HG03571 (cell line): ENCODE measurements around the gene RTN4RL1.

Experiments used
- ATAC-seq: cut with Tn5 transposase; IDR thresholded peaks from one replicate; pipeline ENCODE4 v1.9.1; 2021; ENCODE audit not compliant: unreplicated experiment

Gene RTN4RL1

DNA sequence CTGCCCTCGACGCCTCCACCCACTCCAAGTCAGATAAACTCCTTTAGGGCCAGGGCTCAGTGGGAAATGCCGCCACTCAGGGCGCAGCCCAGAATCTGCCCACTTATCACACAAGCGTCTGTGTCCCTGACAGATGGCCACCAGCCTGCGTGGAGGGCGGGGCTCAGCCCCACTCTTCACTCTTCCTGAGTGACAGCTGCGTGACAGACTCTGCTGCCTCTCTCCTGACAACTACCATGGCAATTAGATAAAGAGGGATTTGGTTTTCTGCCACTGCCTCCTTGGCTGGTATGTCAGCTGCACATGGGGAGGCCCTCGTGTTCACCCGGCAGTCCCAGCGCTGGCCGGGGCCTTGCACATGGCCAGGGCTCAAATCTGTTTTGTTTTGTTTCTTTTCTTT is 96.2 kb downstream of the RTN4RL1 start:
- no peak for ATAC-seq

DNA sequence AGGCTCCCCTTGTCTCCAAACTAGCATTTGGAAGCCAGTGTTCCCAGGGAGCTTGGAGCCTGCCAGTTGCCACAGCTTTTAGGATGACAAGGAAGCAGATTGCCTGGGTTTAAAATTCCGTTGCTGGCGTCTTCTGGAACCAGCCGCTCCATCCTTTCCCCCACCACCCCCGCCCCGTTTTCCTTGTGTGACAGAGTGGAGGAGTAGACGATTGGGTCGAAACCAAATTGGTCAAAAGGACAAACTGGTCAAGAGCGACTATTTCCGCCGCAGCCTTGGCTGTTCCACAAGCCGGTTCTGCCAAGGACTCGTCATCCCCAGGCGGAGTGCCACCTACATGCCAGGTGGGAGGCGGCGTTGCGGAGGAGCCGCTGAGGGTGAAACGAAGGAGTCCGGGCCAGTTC is 104.2 kb downstream of the RTN4RL1 start:
- ATAC-seq: no peak

GRCh38 chr17:1919201-1919600 is 105.9 kb downstream of the RTN4RL1 start:
- no peak for ATAC-seq

GRCh38 chr17:1918346-1919162 is 106.6 kb downstream of the RTN4RL1 start:
- no peak for ATAC-seq

- no peak for ATAC-seq
Observed at GRCh38 chr17:1916963-1917715, 108.0 kb downstream of the RTN4RL1 start.

DNA sequence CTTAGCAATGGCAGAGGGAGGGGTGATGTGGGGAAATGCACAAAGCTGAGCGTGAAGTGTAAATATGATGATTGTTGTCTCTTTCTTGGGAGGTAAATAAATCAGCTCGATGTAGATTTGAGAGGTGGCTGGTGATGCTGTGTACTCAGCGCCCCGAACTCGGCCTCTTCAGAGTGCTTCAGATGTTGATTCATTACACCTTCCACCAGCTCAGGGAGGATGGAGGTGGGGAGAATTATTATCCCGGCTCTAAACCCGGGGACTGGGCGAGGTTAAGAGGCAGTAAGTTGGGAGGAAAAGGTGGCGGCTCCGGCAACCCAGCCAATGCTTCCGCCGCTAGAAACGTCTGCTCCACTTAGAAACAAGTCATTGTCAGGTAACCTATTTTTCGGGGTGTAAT is 108.8 kb downstream of the RTN4RL1 start:
- no peak for ATAC-seq

DNA sequence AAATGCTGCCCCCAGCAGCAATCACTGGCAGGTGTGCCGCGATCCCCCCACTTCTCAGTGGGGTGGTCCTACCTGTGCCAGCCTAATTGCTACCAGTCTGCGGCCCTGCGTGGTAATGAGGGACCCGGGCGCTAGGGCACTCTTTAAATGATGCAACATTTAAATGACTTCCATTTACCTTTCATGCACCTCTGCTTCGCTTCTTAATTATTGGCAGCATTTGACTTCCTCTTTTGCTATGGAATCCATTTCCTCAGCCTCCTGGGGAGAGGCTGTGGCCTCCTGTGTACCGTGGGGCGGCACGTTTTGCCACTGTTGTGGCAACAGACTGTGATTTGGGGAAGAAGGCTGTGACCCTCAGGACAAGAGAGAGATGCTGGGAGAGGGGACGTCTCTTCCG is 109.2 kb downstream of the RTN4RL1 start:
- no peak for ATAC-seq

- no peak for ATAC-seq
Observed at GRCh38 chr17:1914661-1915083, 110.5 kb downstream of the RTN4RL1 start.

DNA sequence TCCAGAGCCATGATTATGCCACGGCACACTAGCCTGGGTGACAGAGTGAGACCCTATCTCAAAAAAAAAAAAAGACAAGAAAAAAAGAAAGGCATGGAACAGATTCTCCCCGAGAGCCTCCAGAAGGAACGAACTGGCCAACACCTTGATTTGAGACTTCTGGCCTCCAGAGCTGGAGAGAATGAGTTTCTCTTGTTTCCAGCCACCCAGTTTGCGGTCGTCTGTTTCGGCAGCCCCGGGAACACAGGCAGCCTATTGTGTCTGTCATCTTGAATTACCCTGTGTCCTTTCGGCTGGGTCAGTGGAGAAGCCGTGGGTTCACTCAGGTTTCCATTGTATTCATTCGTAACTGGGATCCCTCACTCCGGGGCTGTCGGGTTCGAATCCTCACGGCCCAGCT is 111.4 kb downstream of the RTN4RL1 start:
- ATAC-seq: no peak

DNA sequence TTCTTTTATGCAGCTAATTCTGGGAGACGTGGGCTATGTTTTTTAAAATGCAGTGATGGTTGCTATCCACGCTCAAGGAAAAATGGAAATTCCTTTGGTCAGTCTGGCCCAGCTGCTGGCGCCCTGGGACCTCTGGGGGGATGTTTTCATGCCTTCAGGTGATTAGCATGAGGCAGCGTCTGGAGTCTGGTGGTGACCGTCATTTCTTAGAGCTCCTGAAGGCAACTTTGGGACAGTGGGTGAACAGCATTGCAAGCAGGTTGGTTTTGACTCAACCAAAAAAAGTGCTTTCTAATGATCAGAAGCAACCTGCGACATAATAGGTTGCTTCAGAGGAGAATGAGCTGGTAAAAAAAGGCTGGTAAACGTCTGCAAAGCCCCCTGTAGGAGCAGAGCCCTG is 113.0 kb downstream of the RTN4RL1 start:
- ATAC-seq: no peak

- ATAC-seq: no peak
Observed at GRCh38 chr17:1909985-1910384, 115.1 kb downstream of the RTN4RL1 start.

- ATAC-seq: no peak
Observed at GRCh38 chr17:1908699-1909309, 116.3 kb downstream of the RTN4RL1 start.

- ATAC-seq: no peak
Observed at GRCh38 chr17:1907909-1908698, 117.0 kb downstream of the RTN4RL1 start.

GRCh38 chr17:1907216-1907631 is 117.9 kb downstream of the RTN4RL1 start:
- no peak for ATAC-seq

DNA sequence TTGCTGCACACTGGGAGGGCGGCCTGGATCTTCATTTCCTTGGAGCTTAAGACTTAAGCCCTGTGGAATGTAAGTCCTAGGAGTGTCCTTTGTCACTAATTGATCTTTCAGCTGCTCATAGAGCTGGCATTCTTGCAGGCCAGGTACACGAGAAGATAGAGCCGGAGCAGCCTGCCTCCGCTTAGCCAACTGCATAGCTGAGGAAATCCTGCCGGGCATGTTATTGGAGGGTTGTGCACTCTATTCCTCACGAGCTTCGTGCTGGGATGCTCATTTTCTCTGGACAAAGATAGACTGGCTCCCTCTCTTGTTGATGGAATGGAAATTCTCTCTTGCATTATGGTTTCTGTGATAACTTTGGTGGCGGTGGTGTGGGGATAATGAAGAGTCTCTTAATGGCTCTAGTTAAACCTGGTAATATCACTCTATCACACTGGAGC is 118.5 kb downstream of the RTN4RL1 start:
- ATAC-seq: no peak

DNA sequence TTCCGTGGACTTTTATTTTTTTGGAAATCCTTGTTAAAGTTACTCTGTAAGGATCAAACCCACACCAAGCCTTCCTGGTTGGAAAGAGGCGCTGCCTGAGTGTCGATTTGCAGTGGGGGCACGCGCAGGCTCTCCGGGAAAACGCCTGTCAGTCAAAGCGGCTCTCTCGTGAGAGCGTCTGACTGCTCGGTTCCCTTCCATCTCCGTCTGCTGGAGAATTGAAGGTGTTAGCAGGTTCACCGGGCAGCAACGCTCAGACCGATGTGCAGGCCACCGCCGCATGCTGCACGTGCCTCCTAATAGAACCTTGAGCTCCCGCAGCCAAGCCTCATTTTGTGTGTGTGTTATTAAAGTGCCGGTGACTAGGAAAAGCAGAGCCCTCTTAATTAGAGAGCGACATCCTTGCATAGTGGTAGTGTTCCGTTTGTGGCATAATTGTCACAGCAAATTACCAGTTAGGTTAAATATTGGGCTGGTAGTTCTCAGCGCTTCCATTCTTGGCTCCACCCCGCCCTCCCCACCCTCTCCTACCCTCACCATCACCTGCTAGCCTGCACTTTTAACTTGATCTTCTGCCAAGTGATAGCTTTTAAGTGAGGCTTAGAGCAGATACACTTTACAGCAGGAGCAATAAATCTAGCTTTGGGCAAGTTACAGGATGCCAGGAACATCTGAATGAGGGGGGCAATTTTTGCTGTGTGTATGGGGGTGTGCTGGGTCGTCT is 119.8 kb downstream of the RTN4RL1 start:
- ATAC-seq: no peak

DNA sequence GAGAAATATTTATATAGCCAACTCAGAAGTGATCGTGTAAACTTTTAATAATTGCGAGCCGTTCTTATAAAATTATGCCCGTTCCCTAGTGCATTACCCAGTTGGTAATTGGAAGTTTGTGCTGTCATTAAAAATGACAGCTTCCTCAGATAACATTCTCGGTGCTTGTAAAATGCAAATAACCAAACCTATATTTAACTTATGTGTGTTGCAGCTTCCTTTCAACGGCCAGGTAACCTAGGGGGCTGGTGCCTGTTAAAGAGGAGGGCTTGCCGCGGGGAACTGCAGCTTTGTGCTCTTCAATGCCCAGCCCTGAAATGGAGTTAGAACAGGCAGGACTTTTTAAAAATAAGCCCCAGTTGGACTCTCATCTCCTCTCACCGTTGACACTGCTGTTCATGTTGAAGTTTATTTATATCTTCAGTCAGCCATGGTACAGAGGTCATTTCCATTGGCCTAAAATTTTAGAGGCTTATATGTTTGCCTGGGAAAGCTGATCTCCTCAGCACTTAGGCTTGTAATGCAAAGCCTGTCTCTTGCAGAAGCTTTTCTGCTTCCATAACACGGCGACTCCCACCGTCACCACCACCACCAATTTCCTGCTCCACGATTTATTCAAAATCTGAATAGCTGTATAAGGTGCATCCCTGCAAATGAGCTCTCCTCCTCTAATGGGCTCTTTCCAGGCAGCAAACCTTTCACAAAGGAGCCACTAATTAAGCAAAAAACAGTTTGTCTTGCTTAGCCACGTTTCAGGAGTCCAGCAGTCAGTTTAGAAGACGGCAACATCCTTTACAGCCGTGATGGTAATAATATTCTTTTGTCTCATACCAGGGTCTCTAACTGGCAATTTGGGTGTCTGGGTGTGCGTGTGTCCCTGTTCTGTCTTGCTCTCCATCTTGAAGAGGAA is 120.6 kb downstream of the RTN4RL1 start:
- no peak for ATAC-seq

DNA sequence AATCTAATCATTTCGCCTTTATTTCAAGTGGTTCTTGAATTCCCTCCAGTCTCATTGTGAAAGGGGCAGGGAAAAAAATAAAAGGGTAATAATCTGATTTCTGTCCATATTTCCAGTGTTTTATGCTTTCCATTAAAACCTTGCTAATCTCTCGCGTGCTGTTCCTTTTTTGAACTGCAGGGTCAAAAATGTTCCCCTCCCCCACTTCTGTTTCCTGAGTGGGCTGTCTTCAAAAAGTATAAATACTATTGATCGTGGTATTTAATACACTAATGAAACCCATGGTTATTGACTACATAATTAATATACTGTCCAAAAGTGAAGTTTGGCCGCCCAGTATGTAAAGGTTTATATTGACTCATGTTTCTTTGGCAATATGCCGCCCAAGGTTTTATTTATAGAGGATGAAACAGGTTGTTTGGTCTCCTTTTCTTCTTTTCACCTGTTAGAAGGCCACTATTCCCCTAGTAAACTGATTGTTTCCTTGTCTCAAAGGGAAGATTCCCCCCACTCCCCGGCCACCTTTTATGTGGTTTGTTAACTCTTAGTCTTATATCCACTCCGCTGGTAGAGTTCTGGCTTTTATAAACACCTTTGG is 125.6 kb downstream of the RTN4RL1 start:
- ATAC-seq: no peak

DNA sequence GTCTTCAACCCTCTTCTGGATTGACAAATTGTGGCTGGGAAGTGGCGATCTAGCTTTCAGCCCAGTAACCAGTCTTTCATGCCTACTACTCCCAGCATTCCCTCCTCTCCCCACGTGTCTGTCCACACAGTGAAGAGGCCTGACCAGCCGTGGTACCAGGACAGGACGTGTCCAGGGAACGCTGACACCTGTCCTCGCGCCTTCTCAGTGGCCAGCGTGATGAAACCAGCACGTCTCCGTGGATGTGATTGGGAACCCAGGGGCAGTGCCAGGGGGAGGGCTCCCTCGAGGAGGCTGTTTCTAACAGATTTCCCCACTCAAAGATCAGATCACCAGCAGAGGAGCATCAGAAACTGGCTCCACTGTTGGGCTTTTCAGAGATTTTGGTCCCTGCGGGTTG is 126.3 kb downstream of the RTN4RL1 start:
- no peak for ATAC-seq
